HG03354 (cell line): ENCODE data around the gene MAN2A1.
"Not testable (repeated sequence)": the region's sequence is repeated elsewhere in the genome, so short reads cannot be mapped to it uniquely, and the experiment has no call there.

ENCODE experiments used
- ATAC-seq: cut with Tn5 transposase; IDR thresholded peaks from one replicate; pipeline ENCODE4 v1.9.1; 2021; ENCODE audit warnings: mild to moderate bottlenecking; ENCODE audit not compliant: unreplicated experiment, poor library complexity, severe bottlenecking

Gene MAN2A1

GRCh38 chr5:109803854-109804253 is 114.1 kb downstream of the MAN2A1 start:
- ATAC-seq: no peak

- ATAC-seq: peak; percentile 86
Measured at GRCh38 chr5:109805472-109805871, 115.7 kb downstream of the MAN2A1 start.

- ATAC-seq: peak; percentile 71
Measured at GRCh38 chr5:109805883-109806282, 116.2 kb downstream of the MAN2A1 start.

- ATAC-seq: no peak
Measured at GRCh38 chr5:109812698-109813097, 123.0 kb downstream of the MAN2A1 start.

GRCh38 chr5:109816732-109817131 is 127.0 kb downstream of the MAN2A1 start:
- no peak for ATAC-seq

GRCh38 chr5:109819878-109820277 is 130.2 kb downstream of the MAN2A1 start:
- ATAC-seq: no peak

GRCh38 chr5:109823597-109823996 is 133.9 kb downstream of the MAN2A1 start:
- ATAC-seq: no peak

GRCh38 chr5:109825450-109825849 is 135.7 kb downstream of the MAN2A1 start:
- no peak for ATAC-seq

- ATAC-seq: no peak
Measured at GRCh38 chr5:109826426-109826825, 136.7 kb downstream of the MAN2A1 start.

- no peak for ATAC-seq
Measured at GRCh38 chr5:109829331-109829730, 139.6 kb downstream of the MAN2A1 start.

- no peak for ATAC-seq
Measured at GRCh38 chr5:109830955-109831502, 141.3 kb downstream of the MAN2A1 start.

GRCh38 chr5:109832207-109833188 is 142.8 kb downstream of the MAN2A1 start:
- ATAC-seq: not testable (repeated sequence)

GRCh38 chr5:109833946-109834345 is 144.2 kb downstream of the MAN2A1 start:
- ATAC-seq: no peak

GRCh38 chr5:109836280-109836679 is 146.6 kb downstream of the MAN2A1 start:
- ATAC-seq: no peak

GRCh38 chr5:109837231-109837861 is 147.6 kb downstream of the MAN2A1 start:
- no peak for ATAC-seq

- no peak for ATAC-seq
Measured at GRCh38 chr5:109838157-109838556, 148.4 kb downstream of the MAN2A1 start.

- no peak for ATAC-seq
Measured at GRCh38 chr5:109844148-109844547, 154.4 kb downstream of the MAN2A1 start.

- ATAC-seq: no peak
Measured at GRCh38 chr5:109844695-109845094, 155.0 kb downstream of the MAN2A1 start.

- ATAC-seq: no peak
Measured at GRCh38 chr5:109848130-109848529, 158.4 kb downstream of the MAN2A1 start.

- no peak for ATAC-seq
Measured at GRCh38 chr5:109849478-109850088, 159.9 kb downstream of the MAN2A1 start.
